ENCODE measurements around the gene TNFRSF21.
A peak's percentile ranks its signal among the peaks of the same experiment; 100 is the strongest.
"Not testable (repeated sequence)": the region's sequence is repeated elsewhere in the genome, so short reads cannot be mapped to it uniquely, and the experiment has no call there.

The TNFRSF21 gene

GRCh38 chr6:47248446-47248845 lies 61.3 kb downstream of the TNFRSF21 start:
- no peak for DNase-seq

GRCh38 chr6:47247227-47247797 lies 62.4 kb downstream of the TNFRSF21 start:
- DNase-seq: no peak

GRCh38 chr6:47246551-47246950 lies 63.2 kb downstream of the TNFRSF21 start:
- no peak for DNase-seq

- no peak for DNase-seq
These were observed 63.8 kb downstream of the TNFRSF21 start for GRCh38 chr6:47245745-47246371.

- DNase-seq: peak; percentile 27
These were observed 67.0 kb downstream of the TNFRSF21 start for GRCh38 chr6:47242483-47243386.

- DNase-seq: no peak
These were observed 67.8 kb downstream of the TNFRSF21 start for GRCh38 chr6:47241742-47242482.

GRCh38 chr6:47240277-47240890 lies 69.3 kb downstream of the TNFRSF21 start:
- no peak for DNase-seq

- DNase-seq: no peak
These were observed 70.2 kb downstream of the TNFRSF21 start for GRCh38 chr6:47239546-47239945.

- DNase-seq: no peak
These were observed 71.2 kb downstream of the TNFRSF21 start for GRCh38 chr6:47238456-47238995.

- DNase-seq: no peak
These were observed 72.5 kb downstream of the TNFRSF21 start for GRCh38 chr6:47237196-47237595.

GRCh38 chr6:47235964-47236760 lies 73.5 kb downstream of the TNFRSF21 start:
- no peak for DNase-seq

GRCh38 chr6:47235421-47235820 lies 74.3 kb downstream of the TNFRSF21 start:
- no peak for DNase-seq

GRCh38 chr6:47234266-47234933 lies 75.3 kb downstream of the TNFRSF21 start:
- DNase-seq: no peak

GRCh38 chr6:47231151-47231550 lies 78.6 kb downstream of the TNFRSF21 start:
- DNase-seq: no peak

- no peak for DNase-seq
These were observed 79.1 kb downstream of the TNFRSF21 start for GRCh38 chr6:47230579-47230978.

- DNase-seq: no peak
These were observed 80.5 kb downstream of the TNFRSF21 start for GRCh38 chr6:47229255-47229654.

- not testable (repeated sequence) for DNase-seq
These were observed 81.6 kb downstream of the TNFRSF21 start for GRCh38 chr6:47228093-47228492.

GRCh38 chr6:47223251-47223650 lies 86.5 kb downstream of the TNFRSF21 start:
- not testable (repeated sequence) for DNase-seq

GRCh38 chr6:47221565-47221964 lies 88.1 kb downstream of the TNFRSF21 start:
- no peak for DNase-seq

- DNase-seq: no peak
These were observed 100.1 kb downstream of the TNFRSF21 start for GRCh38 chr6:47209632-47210031.

GRCh38 chr6:47207261-47207660 lies 102.4 kb downstream of the TNFRSF21 start:
- DNase-seq: no peak

All from activated CD4-positive, alpha-beta T cell treated with anti-CD3 and anti-CD28 coated beads, Interleukin-2, amount 50 U/mL, for 16 hours (primary cell).